Retina (tissue), 1 donor: ENCODE measurements around the gene CASP6.

Source experiments
- DNase-seq: peaks from one replicate; pipeline ENCODE4 v3.0.0-alpha.2; 2016

Gene CASP6

GRCh38 chr4:109702950-109703663 is at the start of gene CASP6:
Gene CASP6, minus strand, starts transcription at chr4:109703445. Its CDS starts 50 bp downstream, at chr4:109703395.
- DNase-seq = peak; percentile 96

- DNase-seq = no peak
Measured at GRCh38 chr4:109752525-109752924, 49.3 kb upstream of the CASP6 start.

- DNase-seq = no peak
Measured at GRCh38 chr4:109751852-109752251, 48.6 kb upstream of the CASP6 start.

- DNase-seq = no peak
Measured at GRCh38 chr4:109750652-109751244, 47.5 kb upstream of the CASP6 start.

- DNase-seq = no peak
Measured at GRCh38 chr4:109749388-109750082, 46.3 kb upstream of the CASP6 start.

GRCh38 chr4:109748114-109748513 is 44.9 kb upstream of the CASP6 start:
- no peak for DNase-seq

- no peak for DNase-seq
Measured at GRCh38 chr4:109746728-109747127, 43.5 kb upstream of the CASP6 start.

GRCh38 chr4:109745830-109746229 is 42.6 kb upstream of the CASP6 start:
- no peak for DNase-seq

GRCh38 chr4:109739547-109739946 is 36.3 kb upstream of the CASP6 start:
- DNase-seq = no peak

GRCh38 chr4:109738104-109738872 is 35.0 kb upstream of the CASP6 start:
- no peak for DNase-seq

- no peak for DNase-seq
Measured at GRCh38 chr4:109735566-109736365, 32.5 kb upstream of the CASP6 start.

GRCh38 chr4:109733728-109734127 is 30.5 kb upstream of the CASP6 start:
- DNase-seq = no peak

GRCh38 chr4:109730619-109731545 is 27.6 kb upstream of the CASP6 start:
- DNase-seq = no peak

- DNase-seq = peak; percentile 94
Measured at GRCh38 chr4:109729718-109730618, 26.7 kb upstream of the CASP6 start, which contains the start of gene PLA2G12A. Gene PLA2G12A, minus strand, starts transcription at chr4:109730070. Its CDS starts 261 bp downstream, at chr4:109729809.

GRCh38 chr4:109729117-109729717 is 26.0 kb upstream of the CASP6 start:
- DNase-seq = no peak

- no peak for DNase-seq
Measured at GRCh38 chr4:109728385-109728784, 25.1 kb upstream of the CASP6 start.

- DNase-seq = no peak
Measured at GRCh38 chr4:109723110-109723509, 19.9 kb upstream of the CASP6 start.

- DNase-seq = no peak
Measured at GRCh38 chr4:109722357-109722756, 19.1 kb upstream of the CASP6 start.

GRCh38 chr4:109721033-109721432 is 17.8 kb upstream of the CASP6 start:
- no peak for DNase-seq

- DNase-seq = no peak
Measured at GRCh38 chr4:109719604-109720003, 16.4 kb upstream of the CASP6 start.
